PC-9 (cell line): ENCODE data around the gene DHRS7B. TPM values are rescaled to one million over a fixed set of nuclear protein-coding genes. Genes with fewer than 3 reads are reported as not detected.

Source experiments
- Bru-seq: library from RNA; stranded (reverse); fragments of 400-500 nt; gene quantifications from one replicate; lab custom pipeline; 2021; lab: Mats Ljungman, UMichigan
- BruChase-seq, 2 experiments: library from RNA; stranded (reverse); fragments of 400-500 nt; gene quantifications; one replicate each; lab custom pipeline; 2021; lab: Mats Ljungman, UMichigan
- BruUV-seq: library from RNA; stranded (reverse); fragments of 400-500 nt; replicated peaks from 2 replicates; lab custom pipeline; 2021; lab: Mats Ljungman, UMichigan
- CTCF ChIA-PET: fragments of 300-600 bp; sonication (Branson Sonifier 250); formaldehyde crosslinking; loops from one replicate; lab custom pipeline; 2022; ENCODE audit warnings: antibody characterized with exemption; lab: Charles Lee
- POLR2A ChIA-PET: fragments of 300-600 bp; sonication (Branson Sonifier 250); formaldehyde crosslinking; loops from one replicate; lab custom pipeline; 2022; ENCODE audit warnings: antibody characterized with exemption; ENCODE audit not compliant: unreplicated experiment; lab: Charles Lee
- DNase-seq, 2 experiments: peaks; one replicate each; pipeline versions ENCODE4 v3.0.0 to v3.0.0-alpha.2; 2015 to 2022; ENCODE audit warnings: mixed read lengths in 1 of 2
- H2AFZ ChIP-seq: fragments of 200-600 bp; sonication (generic); 2 replicates; pipeline ENCODE4 v1.8.1; 2017; ENCODE audit warnings: antibody characterized with exemption
- H3F3A ChIP-seq: fragments of 200-600 bp; sonication (generic); 2 replicates; pipeline ENCODE4 v1.8.1; 2017; ENCODE audit warnings: antibody characterized with exemption, mild to moderate bottlenecking, low read depth; ENCODE audit not compliant: insufficient read depth
- H3K27ac ChIP-seq: fragments of 200-600 bp; sonication (generic); 2 replicates; pipeline ENCODE4 v1.6.1; 2016; ENCODE audit warnings: mixed run types
- H3K27me3 ChIP-seq: fragments of 200-600 bp; sonication (generic); 2 replicates; pipeline ENCODE4 v1.6.1; 2016; ENCODE audit warnings: low read depth, mixed run types; ENCODE audit not compliant: insufficient read depth
- H3K36me3 ChIP-seq: fragments of 200-600 bp; sonication (generic); 2 replicates; pipeline ENCODE4 v1.6.1; 2016; ENCODE audit warnings: low read depth, mixed run types
- H3K4me1 ChIP-seq: fragments of 200-600 bp; sonication (generic); replicated peaks from 2 replicates; pipeline ENCODE4 v1.6.1; 2016; ENCODE audit warnings: mixed run types; ENCODE audit not compliant: insufficient read depth
- H3K4me2 ChIP-seq: fragments of 200-600 bp; sonication (generic); 2 replicates; pipeline ENCODE4 v1.6.1; 2017; ENCODE audit warnings: mixed run types
- H3K4me3 ChIP-seq: fragments of 200-600 bp; sonication (generic); 2 replicates; pipeline ENCODE4 v1.6.1; 2016; ENCODE audit warnings: mixed run types
- H3K79me2 ChIP-seq: fragments of 200-600 bp; sonication (generic); 2 replicates; pipeline ENCODE4 v1.6.1; 2017; ENCODE audit warnings: low read depth, mixed run types
- H3K9me2 ChIP-seq: fragments of 200-600 bp; sonication (generic); 2 replicates; pipeline ENCODE4 v1.8.1; 2017; ENCODE audit warnings: mild to moderate bottlenecking; ENCODE audit not compliant: insufficient read depth
- H3K9me3 ChIP-seq: fragments of 200-600 bp; sonication (generic); 2 replicates; pipeline ENCODE4 v1.8.1; 2016; ENCODE audit warnings: low read depth; ENCODE audit not compliant: insufficient read depth
- H4K20me1 ChIP-seq: fragments of 200-600 bp; sonication (generic); 2 replicates; pipeline ENCODE4 v1.8.1; 2017; ENCODE audit not compliant: insufficient read depth
- EZH2 ChIP-seq: fragments of 200-600 bp; sonication (generic); IDR thresholded peaks from 2 replicates; pipeline ENCODE4 v1.8.0; 2017; ENCODE audit warnings: antibody characterized with exemption, low read depth
- intact Hi-C: fragments of 100-400 bp; cut with micrococcal nuclease; formaldehyde crosslinking; loops from one replicate; pipeline ENCODE4 v1.10.0; 2022; ENCODE audit not compliant: unreplicated experiment
- long read RNA-seq: library from polyadenylated mRNA; stranded (forward); transcript quantifications from one replicate; pipeline ENCODE4 v2.0.0, GENCODE V29; 2022
- total RNA-seq: library from RNA; stranded (reverse); gene quantifications from 2 replicates; pipeline ENCODE4 v1.2.3, GENCODE V29; 2021
- TF ChIP-seq, protein P1 (sequence below): fragments of 200-600 bp; sonication (generic); conservative IDR thresholded peaks from 2 replicates; pipeline ENCODE4 v1.6.1; 2017; ENCODE audit warnings: mixed run types, antibody characterized with exemption, mild to moderate bottlenecking, moderate library complexity

DHRS7B gene, protein sequence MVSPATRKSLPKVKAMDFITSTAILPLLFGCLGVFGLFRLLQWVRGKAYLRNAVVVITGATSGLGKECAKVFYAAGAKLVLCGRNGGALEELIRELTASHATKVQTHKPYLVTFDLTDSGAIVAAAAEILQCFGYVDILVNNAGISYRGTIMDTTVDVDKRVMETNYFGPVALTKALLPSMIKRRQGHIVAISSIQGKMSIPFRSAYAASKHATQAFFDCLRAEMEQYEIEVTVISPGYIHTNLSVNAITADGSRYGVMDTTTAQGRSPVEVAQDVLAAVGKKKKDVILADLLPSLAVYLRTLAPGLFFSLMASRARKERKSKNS
- total RNA-seq (27.9 and 30.1 TPM in 2 replicates), Bru-seq, nascent RNA (percentile 68 among the genes with signal in this experiment), BruChase-seq, experiment 1, labeled RNA remaining after a 2-hour chase (percentile 64 among the genes with signal in this experiment), BruChase-seq, experiment 2, labeled RNA remaining after a 6-hour chase (percentile 64 among the genes with signal in this experiment)
- long read RNA-seq, transcript DHRS7B-202 (7 exons, 2,175 nt): major isoform, 45 of 67 reads
- long read RNA-seq, transcript DHRS7B-207 (1 exons, 1,910 nt): minor isoform, 6 of 67 reads
- long read RNA-seq, transcript DHRS7B-201 (6 exons, 1,567 nt): minor isoform, 6 of 67 reads
- long read RNA-seq, partial matches to known transcripts: 2 of 67 reads
- long read RNA-seq, other reads (novel, unspliced or antisense): 8 of 67 reads

DNA sequence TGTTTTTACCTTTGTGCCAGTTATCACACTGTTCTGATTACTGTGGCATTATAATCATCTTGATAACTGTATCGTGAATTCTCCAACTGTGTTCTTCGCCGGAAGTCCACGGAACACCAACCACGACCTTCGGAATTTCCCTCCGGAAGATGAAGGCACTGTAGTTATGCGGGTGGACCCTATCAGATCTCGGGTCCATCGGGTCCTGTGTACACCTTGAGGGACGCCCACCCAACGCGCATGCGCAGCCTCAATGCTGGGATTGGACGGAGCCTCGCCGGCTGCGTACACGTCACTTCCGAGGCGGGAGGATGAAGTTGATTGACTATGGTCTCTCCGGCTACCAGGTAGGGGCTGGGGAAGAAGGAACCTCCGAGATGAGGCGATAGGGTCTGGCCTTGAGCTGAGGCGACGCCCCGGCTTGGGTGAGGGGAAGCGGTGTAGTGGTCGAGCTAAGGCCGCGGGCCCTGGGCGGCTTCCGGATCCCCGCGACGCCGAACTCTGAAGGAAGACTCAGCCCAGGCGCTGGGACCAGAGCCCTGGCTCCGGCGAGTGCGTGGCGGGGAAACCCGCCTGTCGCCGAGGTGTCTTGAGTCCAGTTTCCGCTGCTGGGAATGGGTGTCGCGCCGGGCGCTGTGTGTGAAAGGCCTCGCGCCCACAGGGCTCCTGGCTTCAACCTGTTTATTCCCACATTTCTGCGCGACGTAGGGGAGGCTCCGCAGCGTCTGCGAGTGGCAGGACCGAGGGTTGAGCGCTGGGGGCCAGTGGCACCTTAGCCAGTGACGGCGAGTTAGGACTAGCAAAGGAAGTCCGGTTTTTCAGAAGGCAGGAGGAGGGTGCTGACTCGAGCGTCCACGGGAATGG is at the start of gene DHRS7B:
Gene DHRS7B, plus strand, starts transcription at position 320 of the 864 bp plus-strand sequence. Its CDS starts 8 bp downstream, at position 328.
- TSS peak; percentile 85 for BruUV-seq
- TF ChIP-seq, protein P1, sequence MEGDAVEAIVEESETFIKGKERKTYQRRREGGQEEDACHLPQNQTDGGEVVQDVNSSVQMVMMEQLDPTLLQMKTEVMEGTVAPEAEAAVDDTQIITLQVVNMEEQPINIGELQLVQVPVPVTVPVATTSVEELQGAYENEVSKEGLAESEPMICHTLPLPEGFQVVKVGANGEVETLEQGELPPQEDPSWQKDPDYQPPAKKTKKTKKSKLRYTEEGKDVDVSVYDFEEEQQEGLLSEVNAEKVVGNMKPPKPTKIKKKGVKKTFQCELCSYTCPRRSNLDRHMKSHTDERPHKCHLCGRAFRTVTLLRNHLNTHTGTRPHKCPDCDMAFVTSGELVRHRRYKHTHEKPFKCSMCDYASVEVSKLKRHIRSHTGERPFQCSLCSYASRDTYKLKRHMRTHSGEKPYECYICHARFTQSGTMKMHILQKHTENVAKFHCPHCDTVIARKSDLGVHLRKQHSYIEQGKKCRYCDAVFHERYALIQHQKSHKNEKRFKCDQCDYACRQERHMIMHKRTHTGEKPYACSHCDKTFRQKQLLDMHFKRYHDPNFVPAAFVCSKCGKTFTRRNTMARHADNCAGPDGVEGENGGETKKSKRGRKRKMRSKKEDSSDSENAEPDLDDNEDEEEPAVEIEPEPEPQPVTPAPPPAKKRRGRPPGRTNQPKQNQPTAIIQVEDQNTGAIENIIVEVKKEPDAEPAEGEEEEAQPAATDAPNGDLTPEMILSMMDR: no peak
- no peak for TF ChIP-seq EZH2
- 0 out of 2 replicates have a peak, but pooled peaks cover 6% of the 10 kb centered on the region for H3F3A ChIP-seq
- H3K79me2 ChIP-seq: peaks cover 15% of the 10 kb centered on the region
- H3K4me2 ChIP-seq: peak within 1 kb of the TSS; percentile 85
- H3K4me3 ChIP-seq: peak within 1 kb of the TSS; percentile 93
- no peaks in the 10 kb centered on the region for H3K36me3 ChIP-seq
- H3K4me1 ChIP-seq: peaks cover 12% of the 10 kb centered on the region
- peak; percentile 92 to 97 for DNase-seq
- H3K9me3 ChIP-seq: no peaks in the 10 kb centered on the region
- H3K27me3 ChIP-seq: no peaks in the 10 kb centered on the region
- ChIA-PET CTCF (no interaction called here), POLR2A (interaction anchor here (0.6 to 0.8 kb wide), 2 partner anchors 159 to 268 kb away, joined by 4 to 7 read pairs; no protein-coding TSS in a partner anchor)
- no peaks in the 10 kb centered on the region for H3K9me2 ChIP-seq
- intact Hi-C loops: loop anchor here (1.0 to 5.0 kb wide), 3 partner anchors 84 to 160 kb away; partner anchors contain the start of genes TMEM11 and USP22
- H3K27ac ChIP-seq: peak within 1 kb of the TSS; percentile 57
- H2AFZ ChIP-seq: peak within 1 kb of the TSS; percentile 94
- H4K20me1 ChIP-seq: no peaks in the 10 kb centered on the region

DNA sequence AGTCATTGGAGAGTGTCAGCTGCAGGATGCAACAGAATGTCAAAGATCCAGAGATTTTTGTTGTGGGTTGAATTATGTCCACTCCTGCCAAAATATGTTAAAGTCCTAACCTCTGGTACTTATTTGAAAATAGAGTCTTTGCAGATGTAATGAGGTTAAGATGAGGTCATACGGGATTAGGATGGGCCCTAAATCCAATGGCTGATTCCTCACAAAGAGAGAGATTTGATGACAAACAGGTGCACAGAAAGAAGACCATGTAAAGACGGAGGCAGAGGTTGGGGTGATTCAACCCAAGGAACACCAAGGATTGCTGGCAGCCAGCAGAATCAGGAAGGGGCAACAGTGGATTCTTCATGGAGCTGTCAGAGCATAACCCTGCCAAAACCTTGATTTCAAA is 49.5 kb upstream of the DHRS7B start:
- ChIA-PET POLR2A (no interaction called here), CTCF (interaction anchor here (0.5 kb wide), 1 partner anchor 34 kb away, joined by 3 read pairs; no protein-coding TSS in a partner anchor)
- TF ChIP-seq, protein P1: no peak
- TF ChIP-seq EZH2: no peak
- intact Hi-C loops: no loop called here
- Histone ChIP-seq H3K4me1 (no peaks in the 10 kb centered on the region), H4K20me1 (no peaks in the 10 kb centered on the region), H3F3A (no peaks in the 10 kb centered on the region), H3K4me3 (no peak overlapping the region), H2AFZ (no peak overlapping the region), H3K9me3 (no peaks in the 10 kb centered on the region), H3K4me2 (no peak overlapping the region), H3K9me2 (no peaks in the 10 kb centered on the region), H3K27me3 (peaks cover 36% of the 10 kb centered on the region), H3K27ac (no peak overlapping the region), H3K79me2 (no peaks in the 10 kb centered on the region), H3K36me3 (no peaks in the 10 kb centered on the region)
- no TSS peak for BruUV-seq
- no peak for DNase-seq
